GM12878 (cell line): ENCODE results near the gene ADGRF4. TPM values are rescaled to one million over a fixed set of nuclear protein-coding genes. Genes with fewer than 3 reads are reported as not detected.
A peak's percentile ranks its signal among the peaks of the same experiment; 100 is the strongest.

Source experiments
- ATAC-seq: fragments of 200-7000 bp; cut with Tn5 transposase; 3 replicates; pipeline ENCODE4 v1.9.1; 2020; ENCODE audit warnings: mild to moderate bottlenecking, moderate library complexity
- BruUV-seq: library from RNA; stranded (reverse); fragments of 400-500 nt; replicated peaks from 2 replicates; lab custom pipeline; 2021; lab: Mats Ljungman, UMichigan
- CTCF ChIA-PET: fragments of 300-600 bp; sonication (Branson Sonifier 250); formaldehyde crosslinking; extraction: SDS; loops from one replicate; lab custom pipeline; 2021; ENCODE audit warnings: inconsistent platforms; lab: Yijun Ruan, JAX
- POLR2A ChIA-PET: fragments of 350-600 bp; formaldehyde crosslinking; extraction: SDS; loops from one replicate; lab custom pipeline; 2021; ENCODE audit warnings: inconsistent platforms; lab: Charles Lee
- RAD21 ChIA-PET: fragments of 300-600 bp; sonication (Branson Sonifier 250); formaldehyde crosslinking; loops from one replicate; lab custom pipeline; 2023; ENCODE audit warnings: antibody characterized with exemption; ENCODE audit not compliant: unreplicated experiment; lab: Charles Lee
- SMC1A ChIA-PET: fragments of 300-600 bp; sonication (Branson Sonifier 250); formaldehyde crosslinking; loops from one replicate; lab custom pipeline; 2023; ENCODE audit not compliant: unreplicated experiment, uncharacterized antibody; lab: Charles Lee
- DNase-seq: peaks from one replicate; pipeline ENCODE4 v3.0.0-alpha.2; 2011; ENCODE audit warnings: low read depth, low spot score
- FAIRE-seq: peaks from 3 replicates; lab custom pipeline; 2011; peaks lifted over from hg19 to GRCh38; lab: Jason Lieb, UNC
- H2AFZ ChIP-seq: 2 replicates; pipeline ENCODE4 v1.6.0; 2011; ENCODE audit warnings: low read depth, low read length, control low read depth; ENCODE audit not compliant: control insufficient read depth
- H3K27ac ChIP-seq: 2 replicates; pipeline ENCODE4 v1.5.1; 2011; ENCODE audit warnings: control low read depth; ENCODE audit not compliant: control insufficient read depth, insufficient read depth
- H3K27me3 ChIP-seq, 2 experiments: replicated peaks in 1 of 2; 2 replicates each; pipeline versions ENCODE4 v1.6.0 to v1.6.1; 2011; ENCODE audit warnings: low read length in 1 of 2; ENCODE audit not compliant: control insufficient read depth in 2 of 2, insufficient read depth in 2 of 2
- H3K36me3 ChIP-seq, 2 experiments: 2 replicates each; pipeline ENCODE4 v1.5.1; 2011; ENCODE audit warnings: low read length in 1 of 2; ENCODE audit not compliant: control insufficient read depth in 2 of 2, insufficient read depth in 2 of 2
- H3K4me1 ChIP-seq: 2 replicates; pipeline ENCODE4 v1.6.1; 2011; ENCODE audit warnings: mild to moderate bottlenecking, low read length, moderate library complexity, mixed read lengths; ENCODE audit not compliant: control insufficient read depth, insufficient read depth
- H3K4me2 ChIP-seq: 2 replicates; pipeline ENCODE4 v1.6.0; 2011; ENCODE audit warnings: control low read depth; ENCODE audit not compliant: control insufficient read depth, insufficient read depth
- H3K4me3 ChIP-seq: fragments of 200-600 bp; sonication (generic); 2 replicates; pipeline ENCODE4 v1.5.1; 2016
- H3K79me2 ChIP-seq: 2 replicates; pipeline ENCODE4 v1.6.0; 2011; ENCODE audit warnings: low read length; ENCODE audit not compliant: control insufficient read depth, insufficient read depth
- H3K9ac ChIP-seq: 2 replicates; pipeline ENCODE4 v1.8.0; 2011; ENCODE audit warnings: low read length, control low read depth, mixed read lengths; ENCODE audit not compliant: control insufficient read depth, insufficient read depth
- H3K9me3 ChIP-seq: replicated peaks from 3 replicates; pipeline ENCODE4 v1.5.1; 2011; ENCODE audit warnings: mild to moderate bottlenecking, low read length; ENCODE audit not compliant: control insufficient read depth, insufficient read depth
- H4K20me1 ChIP-seq: 2 replicates; pipeline ENCODE4 v1.6.0; 2011; ENCODE audit not compliant: control insufficient read depth, insufficient read depth
- CBFB ChIP-seq: IDR thresholded peaks from 2 replicates; pipeline ENCODE4 v1.6.1; 2016; ENCODE audit warnings: antibody characterized with exemption, low read depth
- IKZF1 ChIP-seq: fragments of 450-650 bp; conservative IDR thresholded peaks from 2 replicates; pipeline ENCODE4 v1.6.1; 2017; ENCODE audit warnings: antibody characterized with exemption, mild to moderate bottlenecking
- IKZF2 ChIP-seq, 2 experiments: fragments of 450-650 bp; IDR thresholded peaks; 2 replicates each; pipeline ENCODE4 v1.6.1; 2017; ENCODE audit warnings: mild to moderate bottlenecking in 2 of 2, moderate library complexity in 2 of 2
- MEF2B ChIP-seq: fragments of 450-650 bp; IDR thresholded peaks from 2 replicates; pipeline ENCODE4 v1.6.1; 2018; ENCODE audit warnings: mild to moderate bottlenecking, moderate library complexity; ENCODE audit not compliant: partially characterized antibody, poor library complexity, severe bottlenecking
- MYC ChIP-seq: IDR thresholded peaks from 2 replicates; pipeline ENCODE4 v1.6.1; 2011; ENCODE audit warnings: mild to moderate bottlenecking, low read length, moderate library complexity, inconsistent platforms; ENCODE audit not compliant: insufficient read depth, insufficient replicate concordance, insufficient read length, severe bottlenecking
- RAD51 ChIP-seq: fragments of 450-650 bp; IDR thresholded peaks from 2 replicates; pipeline ENCODE4 v1.6.1; 2016; ENCODE audit warnings: moderate library complexity, mild to moderate bottlenecking, inconsistent platforms
- SKIL ChIP-seq: fragments of 450-650 bp; IDR thresholded peaks from 2 replicates; pipeline ENCODE4 v1.6.1; 2017; ENCODE audit warnings: mild to moderate bottlenecking, low read depth, inconsistent platforms; ENCODE audit not compliant: poor library complexity, severe bottlenecking
- ZNF217 ChIP-seq: fragments of 450-650 bp; IDR thresholded peaks from 2 replicates; pipeline ENCODE4 v1.6.1; 2017; ENCODE audit warnings: antibody characterized with exemption, mild to moderate bottlenecking
- ZNF384 ChIP-seq: IDR thresholded peaks from 2 replicates; pipeline ENCODE4 v1.6.1; 2012; ENCODE audit warnings: low read depth, mild to moderate bottlenecking, low read length, improper control_type of control experiment, borderline replicate concordance
- WGBS: methylation state at CpG from one replicate; pipeline ENCODE4 v1.1.6; 2016; ENCODE audit warnings: low lambda C conversion rate; ENCODE audit not compliant: insufficient replicate concordance, insufficient coverage; ENCODE audit errors: missing lambda C conversion rate; 5-methylcytosine and 5-hydroxymethylcytosine counted together
- in situ Hi-C: fragments of 300-500 bp; cut with MboI; formaldehyde crosslinking; loops from 9 replicates; pipeline ENCODE4 v1.14.3; 2018; ENCODE audit warnings: mixed read lengths
- intact Hi-C: fragments of 100-400 bp; cut with micrococcal nuclease; formaldehyde crosslinking; loops from one replicate; pipeline ENCODE4 v1.14.2; 2022; ENCODE audit not compliant: unreplicated experiment
- polyA plus RNA-seq, 11 experiments: library from polyadenylated mRNA; depleted of rRNA in 4 of 11; unstranded in 6 of 11; stranded (reverse) in 5 of 11; fragments of >200 nt; fragmentation: Nextera tagmentation in 4 of 11; fragmentation: Illumina TruSeq in 1 of 11; extraction: Ambion mirVana in 4 of 11; extraction: Trizol in 1 of 11; gene quantifications; 1 replicate in 1 of 11; 2 replicates in 10 of 11; pipeline versions ENCODE4 v1.2.1 to v1.2.3, GENCODE V29; 2011 to 2016; ENCODE audit warnings: inconsistent platforms in 2 of 11, missing spikeins in 2 of 11, low read depth in 1 of 11
- total RNA-seq, 4 experiments: library from RNA; depleted of rRNA in 3 of 4; stranded (reverse); fragments of >200 nt in 3 of 4; fragmentation: Illumina TruSeq in 1 of 4; extraction: Trizol in 1 of 4; gene quantifications; 2 replicates each; pipeline versions ENCODE4 v1.2.1 to v1.2.3, GENCODE V29; 2013 to 2021

ADGRF4 gene
- total and polyA plus RNA-seq, 10 of the 15 experiments (the other 5 are each of a cell fraction or from before 2014, with no cell fraction given) = 0.04 to 0.12 (median 0.06) TPM; not detected in 5

- H3K79me2 ChIP-seq = no peaks in the 10 kb centered on the region
- intact Hi-C loops (no loop called here), in situ Hi-C loops (no loop called here)
- DNase-seq (no peak), ATAC-seq (peak; percentile 54), FAIRE-seq (no peak)
- RAD21 ChIA-PET = interaction anchor here (0.9 kb wide), 1 partner anchor 64 kb away, joined by 4 read pairs; no protein-coding TSS in a partner anchor
- H4K20me1 ChIP-seq = no peaks in the 10 kb centered on the region
- POLR2A ChIA-PET = no interaction called here
- H3K9me3 ChIP-seq = no peaks in the 10 kb centered on the region; the same call in 1 of the 3 replicates
- H3K4me1 ChIP-seq = no peaks in the 10 kb centered on the region
- no peak overlapping the region for H3K27ac ChIP-seq
- TF ChIP-seq ZNF217 (no peak), MEF2B (peak; percentile 54), IKZF2 (IDR thresholded peaks at IDR 0.05) (peak; percentile 19 to 38; a peak in 1 of 4 replicates), CBFB (no peak), IKZF1 (0 out of 2 replicates have a peak, but pooled peaks have one; percentile 25), RAD51 (peak; percentile 58; the same call in 1 of the 2 replicates), MYC (no peak), SKIL (peak; percentile 19), ZNF384 (peak; percentile 17; the same call in 1 of the 2 replicates)
- no TSS peak for BruUV-seq
- 48% methylated on average over 6 of the region's 6 CpGs for WGBS
- CTCF ChIA-PET = interaction anchor here (1.6 kb wide), 1 partner anchor 64 kb away, joined by 6 read pairs; no protein-coding TSS in a partner anchor
- SMC1A ChIA-PET = interaction anchor here (1.2 to 1.4 kb wide), 3 partner anchors 13 to 255 kb away, joined by 4 read pairs; no protein-coding TSS in a partner anchor
- no peak overlapping the region for H3K9ac ChIP-seq
- H3K27me3 ChIP-seq = peaks cover 0 to 2% of the 10 kb centered on the region in 2 experiments; a peak in 1 of 4 replicates
- no peaks in the 10 kb centered on the region for H3K36me3 ChIP-seq
- H3K4me3 ChIP-seq = no peak overlapping the region
- H2AFZ ChIP-seq = no peak overlapping the region
- no peak overlapping the region for H3K4me2 ChIP-seq
Observed at GRCh38 chr6:47669684-47670513, 28.5 kb upstream of the ADGRF4 start.
